Subcutaneous adipose tissue (tissue), 4 donors: ENCODE data around the gene GTF2F2. TPM values are rescaled to one million over a fixed set of nuclear protein-coding genes. Genes with fewer than 3 reads are reported as not detected.

Experiments
- CTCF ChIP-seq: fragments of 450-650 bp; IDR thresholded peaks from one replicate; pipeline ENCODE4 v1.5.1; 2016; ENCODE audit warnings: low read depth, mild to moderate bottlenecking, control low read depth, antibody characterized with exemption, moderate library complexity
- total RNA-seq, 4 donors: library from RNA; depleted of rRNA; stranded (reverse); fragments of >200 nt; gene quantifications; one replicate each; pipeline ENCODE4 v1.1.0, GENCODE V29; 2016

GTF2F2 gene
- total RNA-seq, 4 donors from 2014 or later = 9.0 to 21.5 (median 15.2) TPM

- no peak for TF ChIP-seq CTCF
These were observed 160.7 kb downstream of the GTF2F2 start for GRCh38 chr13:45280751-45281634.

GRCh38 chr13:45282994-45283393 is 162.7 kb downstream of the GTF2F2 start:
- no peak for TF ChIP-seq CTCF

GRCh38 chr13:45289936-45290563 is 169.7 kb downstream of the GTF2F2 start:
- no peak for TF ChIP-seq CTCF

- no peak for TF ChIP-seq CTCF
These were observed 171.9 kb downstream of the GTF2F2 start for GRCh38 chr13:45292176-45292575.

- TF ChIP-seq CTCF = no peak
These were observed 175.2 kb downstream of the GTF2F2 start for GRCh38 chr13:45295536-45295935.

GRCh38 chr13:45296259-45296658 is 175.9 kb downstream of the GTF2F2 start:
- no peak for TF ChIP-seq CTCF

- no peak for TF ChIP-seq CTCF
These were observed 177.3 kb downstream of the GTF2F2 start for GRCh38 chr13:45297456-45298205.
